WTC11 (cell line): ENCODE measurements around the gene RASGRF2. TPM values are rescaled to one million over a fixed set of nuclear protein-coding genes. Genes with fewer than 3 reads are reported as not detected.

Source experiments
- ATAC-seq: fragments of 200-7000 bp; cut with Tn5 transposase; 2 replicates; pipeline ENCODE4 v1.10.0; 2021; ENCODE audit warnings: mild to moderate bottlenecking, moderate library complexity
- CTCF ChIA-PET: fragments of 300-600 bp; sonication (Branson Sonifier 250); formaldehyde crosslinking; loops from one replicate; lab custom pipeline; 2021; ENCODE audit warnings: antibody characterized with exemption; lab: Charles Lee
- POLR2A ChIA-PET: fragments of 350-600 bp; sonication (Branson Sonifier 250); formaldehyde crosslinking; loops from one replicate; lab custom pipeline; 2021; ENCODE audit warnings: antibody characterized with exemption; lab: Charles Lee
- DNase-seq: peaks from one replicate; pipeline ENCODE4 v3.0.0; 2021; ENCODE audit warnings: low spot score
- H3K27ac Mint-ChIP-seq: 2 replicates; pipeline ENCODE4 v1.8.0; 2021; ENCODE audit warnings: mixed read lengths
- H3K27me3 Mint-ChIP-seq: 2 replicates; pipeline ENCODE4 v1.8.0; 2021; ENCODE audit warnings: low read depth, mild to moderate bottlenecking, moderate library complexity, mixed read lengths
- H3K36me3 Mint-ChIP-seq: 2 replicates; pipeline ENCODE4 v1.8.0; 2021; ENCODE audit warnings: mixed read lengths
- H3K4me1 Mint-ChIP-seq: 2 replicates; pipeline ENCODE4 v1.8.0; 2022; ENCODE audit warnings: mixed read lengths
- H3K4me3 Mint-ChIP-seq: 2 replicates; pipeline ENCODE4 v1.8.0; 2021; ENCODE audit warnings: mild to moderate bottlenecking, moderate library complexity, mixed read lengths
- H3K9me3 Mint-ChIP-seq: 2 replicates; pipeline ENCODE4 v1.8.0; 2021; ENCODE audit warnings: mixed read lengths
- CBFB ChIP-seq: sonication (generic); formaldehyde crosslinking; IDR thresholded peaks from 2 replicates; pipeline ENCODE4 v1.8.1; 2022; ENCODE audit warnings: mild to moderate bottlenecking, low read depth, missing genetic modification reagents
- E2F1 ChIP-seq: sonication (generic); formaldehyde crosslinking; IDR thresholded peaks from 2 replicates; pipeline ENCODE4 v1.8.0; 2022; ENCODE audit warnings: mild to moderate bottlenecking, missing genetic modification reagents
- FOXP1 ChIP-seq: sonication (generic); formaldehyde crosslinking; IDR thresholded peaks from 2 replicates; pipeline ENCODE4 v1.8.0; 2022; ENCODE audit warnings: missing genetic modification reagents, mild to moderate bottlenecking, moderate library complexity, borderline replicate concordance
- HMGXB4 ChIP-seq: sonication (generic); formaldehyde crosslinking; IDR thresholded peaks from 2 replicates; pipeline ENCODE4 v1.8.1; 2023; ENCODE audit warnings: mild to moderate bottlenecking, moderate library complexity, missing genetic modification reagents
- KAT7 ChIP-seq: sonication (generic); formaldehyde crosslinking; IDR thresholded peaks from 2 replicates; pipeline ENCODE4 v1.8.1; 2023; ENCODE audit warnings: missing genetic modification reagents, mild to moderate bottlenecking, borderline replicate concordance
- MYBL2 ChIP-seq: sonication (generic); formaldehyde crosslinking; IDR thresholded peaks from 2 replicates; pipeline ENCODE4 v1.8.1; 2023; ENCODE audit warnings: mild to moderate bottlenecking, moderate library complexity, missing genetic modification reagents
- NFYB ChIP-seq: sonication (generic); formaldehyde crosslinking; conservative IDR thresholded peaks from 2 replicates; pipeline ENCODE4 v1.8.0; 2022; ENCODE audit warnings: low read depth, missing genetic modification reagents
- PREB ChIP-seq: sonication (generic); formaldehyde crosslinking; IDR thresholded peaks from 2 replicates; pipeline ENCODE4 v1.8.1; 2022; ENCODE audit warnings: mild to moderate bottlenecking, missing genetic modification reagents, moderate library complexity, borderline replicate concordance
- RELA ChIP-seq: sonication (generic); formaldehyde crosslinking; IDR thresholded peaks from 2 replicates; pipeline ENCODE4 v1.8.1; 2022; ENCODE audit warnings: missing genetic modification reagents, mild to moderate bottlenecking, borderline replicate concordance
- SMAD4 ChIP-seq: sonication (generic); formaldehyde crosslinking; IDR thresholded peaks from 2 replicates; pipeline ENCODE4 v1.8.0; 2022; ENCODE audit warnings: mild to moderate bottlenecking, missing genetic modification reagents
- SOX15 ChIP-seq: fragments of 250-450 bp; sonication (Bioruptor Pico); IDR thresholded peaks from 2 replicates; pipeline ENCODE4 v1.9.0; 2021; ENCODE audit warnings: mild to moderate bottlenecking
- SP1 ChIP-seq: sonication (generic); formaldehyde crosslinking; conservative IDR thresholded peaks from 2 replicates; pipeline ENCODE4 v1.8.1; 2022; ENCODE audit warnings: missing genetic modification reagents
- ZMAT4 ChIP-seq: fragments of 250-450 bp; sonication (Bioruptor Pico); IDR thresholded peaks from 2 replicates; pipeline ENCODE4 v1.9.0; 2021; ENCODE audit warnings: mild to moderate bottlenecking
- ZNF138 ChIP-seq: sonication (generic); formaldehyde crosslinking; conservative IDR thresholded peaks from 2 replicates; pipeline ENCODE4 v1.8.1; 2022; ENCODE audit warnings: mild to moderate bottlenecking, moderate library complexity, missing genetic modification reagents
- ZNF396 ChIP-seq: fragments of 250-450 bp; sonication (Bioruptor Pico); IDR thresholded peaks from 2 replicates; pipeline ENCODE4 v1.8.0; 2021; ENCODE audit warnings: mild to moderate bottlenecking, moderate library complexity, borderline replicate concordance
- ZNF671 ChIP-seq: fragments of 250-450 bp; sonication (Bioruptor Pico); IDR thresholded peaks from 2 replicates; pipeline ENCODE4 v1.8.0; 2021; ENCODE audit warnings: mild to moderate bottlenecking
- total RNA-seq: library from RNA; stranded (reverse); gene quantifications from 3 replicates; pipeline ENCODE4 v1.2.3, GENCODE V29; 2021
- TF ChIP-seq, protein P1 (sequence below): sonication (generic); formaldehyde crosslinking; IDR thresholded peaks from 2 replicates; pipeline ENCODE4 v1.8.1; 2022; ENCODE audit warnings: missing genetic modification reagents, borderline replicate concordance
- TF ChIP-seq, protein P2 (sequence below): sonication (generic); formaldehyde crosslinking; IDR thresholded peaks from 2 replicates; pipeline ENCODE4 v1.8.0; 2022; ENCODE audit warnings: mild to moderate bottlenecking, missing genetic modification reagents
- TF ChIP-seq, protein P3 (sequence below): sonication (generic); formaldehyde crosslinking; IDR thresholded peaks from 2 replicates; pipeline ENCODE4 v1.8.0; 2023; ENCODE audit warnings: missing genetic modification reagents, mild to moderate bottlenecking, borderline replicate concordance
- TF ChIP-seq, protein P4 (sequence below): sonication (generic); formaldehyde crosslinking; IDR thresholded peaks from 2 replicates; pipeline ENCODE4 v1.8.1; 2023; ENCODE audit warnings: mild to moderate bottlenecking, missing genetic modification reagents, moderate library complexity
- TF ChIP-seq, protein P5 (sequence below): sonication (generic); formaldehyde crosslinking; IDR thresholded peaks from 2 replicates; pipeline ENCODE4 v1.8.1; 2023; ENCODE audit warnings: mild to moderate bottlenecking, missing genetic modification reagents
- TF ChIP-seq, protein P6 (sequence below): sonication (generic); formaldehyde crosslinking; IDR thresholded peaks from 2 replicates; pipeline ENCODE4 v1.8.0; 2023; ENCODE audit warnings: missing genetic modification reagents

The RASGRF2 gene
- total RNA-seq, 1 experiment from 2014 or later: 17.6 TPM

DNA sequence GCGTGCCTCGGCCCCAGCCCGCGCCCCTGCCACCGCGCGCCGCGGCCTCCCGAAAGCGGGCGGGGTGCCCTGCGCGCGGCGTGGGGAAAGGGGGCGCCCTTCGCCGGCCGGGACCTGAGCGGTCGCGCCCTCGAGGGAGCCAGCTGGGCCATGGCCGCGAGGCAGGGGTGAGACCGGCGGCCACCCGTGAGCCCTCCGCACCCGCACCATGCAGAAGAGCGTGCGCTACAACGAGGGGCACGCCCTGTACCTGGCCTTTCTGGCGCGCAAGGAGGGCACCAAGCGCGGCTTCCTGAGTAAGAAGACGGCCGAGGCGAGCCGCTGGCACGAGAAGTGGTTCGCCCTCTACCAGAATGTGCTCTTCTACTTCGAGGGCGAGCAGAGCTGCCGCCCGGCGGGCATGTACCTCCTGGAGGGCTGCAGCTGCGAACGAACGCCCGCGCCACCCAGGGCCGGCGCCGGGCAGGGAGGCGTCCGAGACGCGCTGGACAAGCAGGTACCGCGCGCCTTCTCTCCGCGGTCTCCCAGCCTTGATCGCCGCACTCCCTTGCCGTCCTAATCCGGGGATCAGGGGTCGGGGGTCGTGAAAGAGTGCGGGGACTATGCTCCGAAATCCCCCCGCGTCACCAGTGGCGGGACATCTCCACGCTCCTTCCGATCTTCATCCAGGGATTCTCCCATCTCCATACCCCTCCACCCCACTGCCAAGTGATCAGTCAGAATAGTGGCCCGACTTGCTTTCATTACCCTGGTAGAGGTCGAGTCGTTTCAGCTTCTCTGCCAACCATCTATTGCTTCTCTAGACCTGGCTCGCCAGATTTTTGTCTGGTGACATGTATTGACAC lies 590 bp downstream of the RASGRF2 start:
- ChIA-PET CTCF (no interaction called here), POLR2A (interaction anchor here (0.6 kb wide), 1 partner anchor 34 kb away, joined by 3 read pairs; no protein-coding TSS in a partner anchor)
- peak overlapping the region; percentile 84 for H3K4me3 Mint-ChIP-seq
- ATAC-seq (peak; percentile 38), DNase-seq (peak; percentile 39)
- no peaks in the 10 kb centered on the region for H3K9me3 Mint-ChIP-seq
- no peak overlapping the region for H3K27ac Mint-ChIP-seq
- peaks cover 81% of the 10 kb centered on the region for H3K4me1 Mint-ChIP-seq
- H3K27me3 Mint-ChIP-seq: peaks cover 25% of the 10 kb centered on the region
- H3K36me3 Mint-ChIP-seq: no peaks in the 10 kb centered on the region
- TF ChIP-seq KAT7 (CRISPR knock-in tag) (0 out of 2 replicates have a peak, but pooled peaks have one; percentile 54), HMGXB4 (CRISPR knock-in tag) (no peak; the same call in 1 of the 2 replicates), RELA (CRISPR knock-in tag) (no peak; the same call in 1 of the 2 replicates), ZMAT4 (CRISPR knock-in tag) (no peak), MYBL2 (no peak), NFYB (CRISPR knock-in tag) (no peak), E2F1 (CRISPR knock-in tag) (peak; percentile 73; the same call in 1 of the 2 replicates), SP1 (CRISPR knock-in tag) (0 out of 2 replicates have a peak, but pooled peaks have one; percentile 0), SOX15 (CRISPR knock-in tag) (no peak), FOXP1 (CRISPR knock-in tag) (no peak; the same call in 1 of the 2 replicates), ZNF138 (CRISPR knock-in tag) (no peak), CBFB (0 out of 2 replicates have a peak, but pooled peaks have one; percentile 25), PREB (CRISPR knock-in tag) (no peak), SMAD4 (CRISPR knock-in tag) (no peak), ZNF671 (CRISPR knock-in tag) (no peak), ZNF396 (CRISPR knock-in tag) (no peak)
- TF ChIP-seq, protein P1, sequence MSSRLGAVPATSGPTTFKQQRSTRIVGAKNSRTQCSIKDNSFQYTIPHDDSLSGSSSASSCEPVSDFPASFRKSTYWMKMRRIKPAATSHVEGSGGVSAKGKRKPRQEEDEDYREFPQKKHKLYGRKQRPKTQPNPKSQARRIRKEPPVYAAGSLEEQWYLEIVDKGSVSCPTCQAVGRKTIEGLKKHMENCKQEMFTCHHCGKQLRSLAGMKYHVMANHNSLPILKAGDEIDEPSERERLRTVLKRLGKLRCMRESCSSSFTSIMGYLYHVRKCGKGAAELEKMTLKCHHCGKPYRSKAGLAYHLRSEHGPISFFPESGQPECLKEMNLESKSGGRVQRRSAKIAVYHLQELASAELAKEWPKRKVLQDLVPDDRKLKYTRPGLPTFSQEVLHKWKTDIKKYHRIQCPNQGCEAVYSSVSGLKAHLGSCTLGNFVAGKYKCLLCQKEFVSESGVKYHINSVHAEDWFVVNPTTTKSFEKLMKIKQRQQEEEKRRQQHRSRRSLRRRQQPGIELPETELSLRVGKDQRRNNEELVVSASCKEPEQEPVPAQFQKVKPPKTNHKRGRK (CRISPR knock-in tag): no peak
- TF ChIP-seq, protein P2, sequence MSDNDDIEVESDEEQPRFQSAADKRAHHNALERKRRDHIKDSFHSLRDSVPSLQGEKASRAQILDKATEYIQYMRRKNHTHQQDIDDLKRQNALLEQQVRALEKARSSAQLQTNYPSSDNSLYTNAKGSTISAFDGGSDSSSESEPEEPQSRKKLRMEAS (CRISPR knock-in tag): peak; percentile 32; the same call in 1 of the 2 replicates
- TF ChIP-seq, protein P3, sequence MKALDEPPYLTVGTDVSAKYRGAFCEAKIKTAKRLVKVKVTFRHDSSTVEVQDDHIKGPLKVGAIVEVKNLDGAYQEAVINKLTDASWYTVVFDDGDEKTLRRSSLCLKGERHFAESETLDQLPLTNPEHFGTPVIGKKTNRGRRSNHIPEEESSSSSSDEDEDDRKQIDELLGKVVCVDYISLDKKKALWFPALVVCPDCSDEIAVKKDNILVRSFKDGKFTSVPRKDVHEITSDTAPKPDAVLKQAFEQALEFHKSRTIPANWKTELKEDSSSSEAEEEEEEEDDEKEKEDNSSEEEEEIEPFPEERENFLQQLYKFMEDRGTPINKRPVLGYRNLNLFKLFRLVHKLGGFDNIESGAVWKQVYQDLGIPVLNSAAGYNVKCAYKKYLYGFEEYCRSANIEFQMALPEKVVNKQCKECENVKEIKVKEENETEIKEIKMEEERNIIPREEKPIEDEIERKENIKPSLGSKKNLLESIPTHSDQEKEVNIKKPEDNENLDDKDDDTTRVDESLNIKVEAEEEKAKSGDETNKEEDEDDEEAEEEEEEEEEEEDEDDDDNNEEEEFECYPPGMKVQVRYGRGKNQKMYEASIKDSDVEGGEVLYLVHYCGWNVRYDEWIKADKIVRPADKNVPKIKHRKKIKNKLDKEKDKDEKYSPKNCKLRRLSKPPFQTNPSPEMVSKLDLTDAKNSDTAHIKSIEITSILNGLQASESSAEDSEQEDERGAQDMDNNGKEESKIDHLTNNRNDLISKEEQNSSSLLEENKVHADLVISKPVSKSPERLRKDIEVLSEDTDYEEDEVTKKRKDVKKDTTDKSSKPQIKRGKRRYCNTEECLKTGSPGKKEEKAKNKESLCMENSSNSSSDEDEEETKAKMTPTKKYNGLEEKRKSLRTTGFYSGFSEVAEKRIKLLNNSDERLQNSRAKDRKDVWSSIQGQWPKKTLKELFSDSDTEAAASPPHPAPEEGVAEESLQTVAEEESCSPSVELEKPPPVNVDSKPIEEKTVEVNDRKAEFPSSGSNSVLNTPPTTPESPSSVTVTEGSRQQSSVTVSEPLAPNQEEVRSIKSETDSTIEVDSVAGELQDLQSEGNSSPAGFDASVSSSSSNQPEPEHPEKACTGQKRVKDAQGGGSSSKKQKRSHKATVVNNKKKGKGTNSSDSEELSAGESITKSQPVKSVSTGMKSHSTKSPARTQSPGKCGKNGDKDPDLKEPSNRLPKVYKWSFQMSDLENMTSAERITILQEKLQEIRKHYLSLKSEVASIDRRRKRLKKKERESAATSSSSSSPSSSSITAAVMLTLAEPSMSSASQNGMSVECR: peak; percentile 31; the same call in 1 of the 2 replicates
- TF ChIP-seq, protein P4, sequence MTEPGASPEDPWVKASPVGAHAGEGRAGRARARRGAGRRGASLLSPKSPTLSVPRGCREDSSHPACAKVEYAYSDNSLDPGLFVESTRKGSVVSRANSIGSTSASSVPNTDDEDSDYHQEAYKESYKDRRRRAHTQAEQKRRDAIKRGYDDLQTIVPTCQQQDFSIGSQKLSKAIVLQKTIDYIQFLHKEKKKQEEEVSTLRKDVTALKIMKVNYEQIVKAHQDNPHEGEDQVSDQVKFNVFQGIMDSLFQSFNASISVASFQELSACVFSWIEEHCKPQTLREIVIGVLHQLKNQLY (CRISPR knock-in tag): no peak
- TF ChIP-seq, protein P5, sequence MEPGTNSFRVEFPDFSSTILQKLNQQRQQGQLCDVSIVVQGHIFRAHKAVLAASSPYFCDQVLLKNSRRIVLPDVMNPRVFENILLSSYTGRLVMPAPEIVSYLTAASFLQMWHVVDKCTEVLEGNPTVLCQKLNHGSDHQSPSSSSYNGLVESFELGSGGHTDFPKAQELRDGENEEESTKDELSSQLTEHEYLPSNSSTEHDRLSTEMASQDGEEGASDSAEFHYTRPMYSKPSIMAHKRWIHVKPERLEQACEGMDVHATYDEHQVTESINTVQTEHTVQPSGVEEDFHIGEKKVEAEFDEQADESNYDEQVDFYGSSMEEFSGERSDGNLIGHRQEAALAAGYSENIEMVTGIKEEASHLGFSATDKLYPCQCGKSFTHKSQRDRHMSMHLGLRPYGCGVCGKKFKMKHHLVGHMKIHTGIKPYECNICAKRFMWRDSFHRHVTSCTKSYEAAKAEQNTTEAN (CRISPR knock-in tag): peak; percentile 74
- TF ChIP-seq, protein P6, sequence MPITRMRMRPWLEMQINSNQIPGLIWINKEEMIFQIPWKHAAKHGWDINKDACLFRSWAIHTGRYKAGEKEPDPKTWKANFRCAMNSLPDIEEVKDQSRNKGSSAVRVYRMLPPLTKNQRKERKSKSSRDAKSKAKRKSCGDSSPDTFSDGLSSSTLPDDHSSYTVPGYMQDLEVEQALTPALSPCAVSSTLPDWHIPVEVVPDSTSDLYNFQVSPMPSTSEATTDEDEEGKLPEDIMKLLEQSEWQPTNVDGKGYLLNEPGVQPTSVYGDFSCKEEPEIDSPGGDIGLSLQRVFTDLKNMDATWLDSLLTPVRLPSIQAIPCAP (CRISPR knock-in tag): no peak
